SJSA1 (cell line): Measurements from ENCODE around the gene NDUFA7. TPM values are rescaled to one million over a fixed set of nuclear protein-coding genes. Genes with fewer than 3 reads are reported as not detected.

Source experiments
- DNase-seq, 2 experiments: peaks; one replicate each; pipeline ENCODE4 v3.0.0-alpha.2; 2015 to 2020; ENCODE audit warnings: low spot score in 2 of 2, low read depth in 1 of 2
- H3K27ac ChIP-seq: fragments of 250-450 bp; sonication (Bioruptor Pico); 2 replicates; pipeline ENCODE4 v1.5.1; 2020; ENCODE audit warnings: mild to moderate bottlenecking, moderate library complexity
- H3K27me3 ChIP-seq: fragments of 250-450 bp; sonication (Bioruptor Pico); replicated peaks from 2 replicates; pipeline ENCODE4 v1.5.1; 2020; ENCODE audit warnings: mild to moderate bottlenecking, moderate library complexity
- H3K36me3 ChIP-seq: fragments of 250-450 bp; sonication (Bioruptor Pico); 2 replicates; pipeline ENCODE4 v1.5.1; 2020; ENCODE audit warnings: mild to moderate bottlenecking
- H3K4me1 ChIP-seq: fragments of 250-450 bp; sonication (Bioruptor Pico); replicated peaks from 2 replicates; pipeline ENCODE4 v1.6.1; 2021; ENCODE audit warnings: mild to moderate bottlenecking
- H3K4me3 ChIP-seq: fragments of 250-450 bp; sonication (Bioruptor Pico); 2 replicates; pipeline ENCODE4 v1.5.1; 2020; ENCODE audit warnings: mild to moderate bottlenecking
- H3K9me3 ChIP-seq: fragments of 250-450 bp; sonication (Bioruptor Pico); replicated peaks from 2 replicates; pipeline ENCODE4 v1.5.1; 2020; ENCODE audit warnings: mild to moderate bottlenecking
- total RNA-seq: library from RNA; depleted of rRNA; stranded (reverse); fragments of >200 nt; shearing (Covaris generic); gene quantifications from 2 replicates; pipeline ENCODE4 v1.2.3, GENCODE V29; 2014

Gene NDUFA7
- total RNA-seq, 1 experiment from 2014 or later, result 58.1 TPM

DNA sequence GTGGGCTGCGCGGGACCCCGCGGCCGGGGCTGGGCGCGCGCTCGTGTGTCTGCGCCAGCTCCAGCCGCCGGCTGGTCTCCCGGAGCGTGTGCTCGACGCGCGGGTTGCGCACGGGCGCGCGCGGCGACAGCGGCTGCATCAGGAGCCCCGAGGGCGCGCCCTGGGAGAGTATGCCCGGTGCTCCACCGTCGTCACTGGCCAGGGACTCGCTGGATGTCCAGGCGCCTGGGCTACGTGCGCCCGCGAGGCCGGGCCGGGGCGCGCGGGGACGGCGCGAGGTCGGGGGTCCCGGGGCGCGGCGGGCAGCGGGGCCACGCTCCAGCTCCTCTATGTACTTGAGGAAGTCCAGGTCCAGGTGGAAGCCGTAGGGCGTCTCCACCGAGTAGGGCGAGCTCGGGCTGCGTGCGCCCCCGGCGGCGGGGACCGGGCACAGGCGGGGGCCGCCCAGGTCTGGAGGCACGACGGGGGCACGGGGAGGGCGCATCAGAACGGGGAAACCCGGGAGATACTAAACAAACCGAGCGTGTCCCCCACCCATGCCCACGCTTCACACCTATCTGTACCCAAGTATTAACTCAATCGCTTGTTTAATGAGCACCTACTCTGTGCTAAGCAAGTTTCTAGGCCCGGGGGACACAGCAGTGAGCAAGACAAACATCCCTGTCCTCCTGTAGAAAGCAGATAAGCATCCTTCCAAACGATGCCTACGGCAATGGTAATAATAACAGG, 14.3 kb upstream of the NDUFA7 start:
- peaks cover 39% of the 10 kb centered on the region for H3K27me3 ChIP-seq
- no peaks in the 10 kb centered on the region for H3K36me3 ChIP-seq
- H3K4me3 ChIP-seq, result peak overlapping the region; percentile 29
- DNase-seq, result no peak
- no peak overlapping the region for H3K27ac ChIP-seq
- peaks cover 22% of the 10 kb centered on the region for H3K4me1 ChIP-seq
- peaks cover 7% of the 10 kb centered on the region for H3K9me3 ChIP-seq

DNA sequence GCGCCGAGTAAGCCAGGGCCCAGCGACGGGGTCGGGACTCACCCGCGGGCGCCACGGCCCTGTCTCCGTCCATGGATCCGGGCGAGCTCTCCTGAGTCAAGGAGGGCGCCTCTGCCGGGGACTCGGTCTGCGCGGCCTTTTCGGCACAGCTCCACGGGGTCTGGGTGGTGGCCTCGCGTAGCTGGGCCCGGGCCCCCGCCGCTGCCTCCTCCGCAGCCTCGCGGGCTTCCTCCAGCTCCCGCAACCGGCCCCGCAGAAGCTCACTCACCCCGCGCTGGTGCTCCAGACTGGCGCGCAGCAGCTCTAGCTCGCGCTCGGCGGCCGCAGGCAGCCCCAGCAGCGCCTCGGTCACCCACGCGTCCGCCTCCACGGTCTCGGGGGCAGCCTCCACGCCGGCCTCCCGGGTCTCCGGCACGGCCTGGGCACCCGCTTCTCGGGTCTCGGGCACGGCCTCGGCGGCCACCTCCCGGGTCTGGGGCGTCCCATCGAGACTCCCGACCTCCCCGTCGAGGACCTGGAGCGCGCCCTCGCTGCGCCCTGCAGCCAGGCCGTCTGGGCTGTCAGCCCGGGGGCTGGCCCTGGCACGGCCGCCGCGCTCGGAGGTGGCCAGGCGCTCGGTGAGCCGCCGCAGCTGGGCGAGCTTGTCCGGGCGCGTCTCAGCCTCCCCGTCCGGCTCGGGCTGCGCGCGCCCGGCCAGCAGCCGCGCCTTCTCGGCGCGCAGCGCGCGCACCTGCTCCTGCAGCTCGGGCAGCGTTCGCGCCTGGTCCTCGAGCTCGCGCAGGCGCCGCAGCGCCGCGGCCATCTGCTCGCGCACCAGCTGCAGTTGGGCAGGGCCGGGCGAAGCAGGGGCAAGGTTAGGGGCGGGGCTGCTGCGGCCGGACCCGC, 13.5 kb upstream of the NDUFA7 start:
- Histone ChIP-seq H3K4me3 (peak overlapping the region; percentile 29), H3K9me3 (peaks cover 7% of the 10 kb centered on the region), H3K4me1 (peaks cover 22% of the 10 kb centered on the region), H3K36me3 (no peaks in the 10 kb centered on the region), H3K27me3 (peaks cover 39% of the 10 kb centered on the region), H3K27ac (no peak overlapping the region)
- DNase-seq, result no peak

DNA sequence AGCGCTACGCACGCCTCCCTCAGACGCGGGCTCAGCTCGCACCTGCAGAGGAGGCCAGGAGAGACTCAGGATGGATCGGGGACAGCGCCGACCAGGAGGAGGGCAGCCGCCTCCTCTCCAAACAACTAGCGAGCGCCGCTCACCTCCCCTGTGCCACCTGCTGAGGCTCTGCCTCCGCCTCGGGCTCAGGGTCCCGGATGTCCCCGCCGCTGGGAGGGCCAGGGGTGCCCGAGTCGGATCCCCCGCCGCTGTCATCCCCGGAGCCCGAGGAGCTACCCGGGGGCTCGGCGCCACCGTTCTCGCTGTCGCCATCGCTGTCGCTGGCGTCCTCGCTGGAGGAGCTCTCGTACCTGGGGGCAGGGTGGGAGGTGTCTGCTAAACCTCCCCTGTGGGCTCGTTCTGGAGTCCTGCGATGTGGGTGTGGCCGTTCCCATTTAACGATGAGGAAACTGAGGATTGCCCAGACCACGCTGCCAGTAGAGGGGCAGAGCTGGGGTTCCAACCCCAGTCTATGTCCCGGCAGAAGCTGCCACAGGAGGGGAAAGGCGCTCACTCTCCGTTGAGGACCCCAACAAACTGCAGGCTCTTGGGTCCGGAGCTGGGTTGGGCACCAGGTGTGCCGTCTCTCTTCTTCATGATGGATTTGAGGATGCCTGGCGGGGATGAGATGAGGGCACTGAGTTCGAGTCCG, 12.7 kb upstream of the NDUFA7 start:
- Histone ChIP-seq H3K9me3 (peaks cover 7% of the 10 kb centered on the region), H3K27me3 (peaks cover 39% of the 10 kb centered on the region), H3K36me3 (no peaks in the 10 kb centered on the region), H3K4me1 (peaks cover 22% of the 10 kb centered on the region), H3K4me3 (no peak overlapping the region), H3K27ac (no peak overlapping the region)
- DNase-seq, result no peak

DNA sequence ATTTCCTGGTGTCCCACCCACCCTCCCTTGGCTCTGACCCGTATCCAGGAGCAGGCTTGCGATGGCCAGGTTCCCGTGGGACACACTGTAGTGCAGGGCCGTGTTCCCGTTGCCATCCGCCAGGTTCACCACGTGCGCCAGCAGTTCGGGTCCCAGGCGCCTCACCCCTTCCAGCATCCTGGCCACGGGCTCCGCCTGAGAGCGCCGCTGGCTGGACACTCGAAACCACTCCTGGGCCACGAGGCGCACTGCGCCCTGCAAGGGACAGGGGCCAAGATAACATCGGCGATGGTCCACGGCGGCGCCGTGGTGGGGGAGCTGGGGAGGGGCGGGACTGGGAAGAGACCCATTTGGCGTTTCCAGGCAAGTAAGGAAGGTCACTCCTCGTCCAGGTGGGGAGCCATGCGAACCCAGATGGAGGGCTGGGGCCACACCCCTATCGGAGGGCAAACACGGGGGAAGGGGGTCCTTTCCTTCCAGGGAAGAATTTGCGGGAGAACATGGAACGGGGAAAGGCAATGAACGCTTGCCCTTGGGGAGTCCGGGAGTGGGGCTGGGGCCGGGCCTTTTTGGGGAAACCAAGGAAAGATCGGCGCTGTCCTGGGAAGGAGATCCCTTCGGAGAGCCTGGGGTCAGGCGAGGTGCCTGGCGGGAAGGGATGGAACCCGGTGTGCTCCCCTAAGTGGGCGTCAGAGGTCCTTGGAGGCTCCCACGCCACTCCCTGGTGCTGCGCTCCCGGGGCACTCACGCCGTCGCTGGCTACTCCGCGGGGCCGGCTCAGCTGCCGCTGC, 12.0 kb upstream of the NDUFA7 start:
- peaks cover 22% of the 10 kb centered on the region for H3K4me1 ChIP-seq
- no peak for DNase-seq
- no peaks in the 10 kb centered on the region for H3K36me3 ChIP-seq
- peaks cover 7% of the 10 kb centered on the region for H3K9me3 ChIP-seq
- peaks cover 39% of the 10 kb centered on the region for H3K27me3 ChIP-seq
- H3K4me3 ChIP-seq, result no peak overlapping the region
- no peak overlapping the region for H3K27ac ChIP-seq

DNA sequence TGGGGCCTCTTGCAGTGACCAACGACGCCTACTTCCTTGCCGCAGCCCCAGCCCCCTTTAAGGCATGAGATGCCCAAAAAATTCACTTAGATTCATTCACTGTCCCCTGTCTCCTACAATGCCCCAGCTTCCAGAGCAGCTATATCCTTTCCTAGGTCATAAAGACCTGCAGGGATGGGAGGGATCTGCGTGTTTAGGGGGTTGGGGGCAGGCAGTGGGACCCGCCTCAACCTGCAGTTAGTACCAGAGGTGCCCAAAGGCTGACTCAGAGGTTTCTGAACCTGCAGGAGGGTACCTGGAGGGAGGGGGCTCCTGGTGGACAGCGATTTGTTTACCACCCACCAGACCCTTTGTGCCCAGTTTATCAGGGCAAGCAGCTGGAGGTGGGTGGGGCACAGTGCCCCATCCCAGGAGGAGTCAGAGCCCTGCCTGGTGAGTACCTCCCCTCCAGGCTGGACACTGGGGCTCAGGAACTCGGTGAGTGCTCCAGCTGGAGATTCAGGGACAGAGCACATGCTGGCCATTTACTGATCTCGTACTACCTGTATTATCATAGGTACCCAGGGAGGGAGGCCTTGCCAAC, 10.2 kb upstream of the NDUFA7 start:
- peaks cover 39% of the 10 kb centered on the region for H3K27me3 ChIP-seq
- no peaks in the 10 kb centered on the region; the same call in 1 of the 2 replicates for H3K36me3 ChIP-seq
- H3K9me3 ChIP-seq, result peaks cover 7% of the 10 kb centered on the region
- H3K4me3 ChIP-seq, result no peak overlapping the region
- no peak overlapping the region for H3K27ac ChIP-seq
- no peak for DNase-seq
- peaks cover 17% of the 10 kb centered on the region for H3K4me1 ChIP-seq

DNA sequence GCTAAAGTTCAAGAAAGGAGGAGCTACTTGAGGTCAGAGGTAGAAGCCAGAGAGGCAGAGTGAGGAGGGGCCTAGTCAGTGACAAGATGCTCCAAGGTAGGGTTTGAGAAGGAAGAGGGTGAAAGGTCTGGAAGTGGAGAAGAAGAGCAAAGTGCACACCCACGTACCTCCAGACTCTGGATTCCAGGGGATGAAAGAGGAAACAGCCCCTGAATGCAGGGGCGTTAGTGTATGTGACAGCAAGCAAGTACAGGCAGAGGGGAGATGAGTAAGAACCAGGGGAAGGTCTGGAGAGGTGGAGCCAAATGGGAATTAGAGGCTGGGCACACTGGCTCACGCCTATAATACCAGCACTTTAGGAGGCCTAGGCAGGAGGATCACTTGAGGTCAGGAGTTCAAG, 8.8 kb upstream of the NDUFA7 start:
- Histone ChIP-seq H3K36me3 (no peaks in the 10 kb centered on the region; the same call in 1 of the 2 replicates), H3K9me3 (peaks cover 7% of the 10 kb centered on the region), H3K27me3 (peaks cover 27% of the 10 kb centered on the region), H3K27ac (no peak overlapping the region), H3K4me1 (peaks cover 9% of the 10 kb centered on the region), H3K4me3 (no peak overlapping the region)
- no peak for DNase-seq

DNA sequence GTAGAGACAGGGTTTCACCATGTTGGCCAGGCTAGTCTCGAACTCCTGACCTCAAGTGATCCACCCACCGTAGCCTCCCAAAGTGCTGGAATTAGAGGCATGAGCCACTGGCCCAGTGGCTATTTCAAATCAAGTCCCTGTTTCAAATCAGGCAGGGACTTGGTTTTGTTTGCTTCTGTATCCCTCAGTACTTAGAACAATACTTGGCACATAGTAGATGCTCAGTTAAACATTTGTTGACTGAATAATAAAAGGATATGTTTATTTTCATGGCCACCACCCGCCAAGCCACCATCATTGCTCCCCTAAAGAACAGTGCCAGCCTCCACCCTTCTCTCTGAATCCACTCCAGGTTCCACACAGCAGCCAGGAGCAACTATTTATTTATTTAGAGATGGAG, 4.3 kb upstream of the NDUFA7 start:
- peaks cover 14% of the 10 kb centered on the region for H3K4me1 ChIP-seq
- H3K4me3 ChIP-seq, result no peak overlapping the region
- H3K9me3 ChIP-seq, result peaks cover 3% of the 10 kb centered on the region; the same call in 1 of the 2 replicates
- DNase-seq, result peak in 1 of 2 experiments; percentile 39
- H3K27me3 ChIP-seq, result no peaks in the 10 kb centered on the region
- no peak overlapping the region for H3K27ac ChIP-seq
- H3K36me3 ChIP-seq, result peaks cover 36% of the 10 kb centered on the region

DNA sequence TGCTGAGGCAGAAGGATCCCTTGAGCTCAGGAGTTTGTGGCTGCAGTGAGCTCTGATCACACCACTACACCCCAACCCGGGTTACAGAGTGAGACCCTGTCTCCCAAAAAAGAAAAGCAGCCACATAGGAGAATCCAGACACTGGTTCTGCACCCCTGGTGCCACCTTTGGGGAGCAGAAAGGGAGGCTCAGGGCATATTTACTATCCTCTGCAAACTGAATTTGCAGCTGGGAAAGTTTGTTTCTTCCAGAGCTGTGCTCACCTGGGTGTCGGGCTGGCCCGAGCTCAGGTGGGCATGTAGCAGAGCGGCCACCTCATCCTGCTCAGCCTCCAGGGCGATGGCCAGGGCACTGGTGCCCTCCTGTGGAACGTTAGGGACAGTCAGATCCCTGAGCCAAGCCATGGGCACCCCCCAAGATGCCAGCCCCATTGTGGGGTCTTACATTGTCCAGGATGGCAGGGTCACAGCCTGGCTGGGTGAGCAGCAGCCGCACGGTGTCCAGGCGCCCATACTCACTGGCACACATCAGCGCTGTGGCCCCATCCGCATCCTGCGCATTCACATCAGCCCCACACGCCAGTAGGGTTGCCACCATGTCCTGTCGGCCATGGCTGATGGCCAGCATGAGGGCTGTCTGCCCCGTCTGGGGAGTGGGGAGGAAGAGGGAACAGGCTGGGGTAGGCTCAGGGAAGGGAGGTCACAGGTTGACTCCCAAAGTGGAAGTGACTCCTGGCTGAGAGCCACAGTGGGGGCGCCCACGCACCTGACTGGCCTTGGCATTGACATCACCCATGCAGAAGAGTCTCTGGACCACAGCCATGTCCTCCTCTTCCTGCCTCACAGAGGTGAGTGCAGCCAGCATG, 3.2 kb upstream of the NDUFA7 start:
- Histone ChIP-seq H3K4me1 (peaks cover 21% of the 10 kb centered on the region), H3K4me3 (no peak overlapping the region), H3K36me3 (peaks cover 36% of the 10 kb centered on the region), H3K27ac (no peak overlapping the region), H3K9me3 (peaks cover 3% of the 10 kb centered on the region; the same call in 1 of the 2 replicates), H3K27me3 (no peaks in the 10 kb centered on the region)
- no peak for DNase-seq

DNA sequence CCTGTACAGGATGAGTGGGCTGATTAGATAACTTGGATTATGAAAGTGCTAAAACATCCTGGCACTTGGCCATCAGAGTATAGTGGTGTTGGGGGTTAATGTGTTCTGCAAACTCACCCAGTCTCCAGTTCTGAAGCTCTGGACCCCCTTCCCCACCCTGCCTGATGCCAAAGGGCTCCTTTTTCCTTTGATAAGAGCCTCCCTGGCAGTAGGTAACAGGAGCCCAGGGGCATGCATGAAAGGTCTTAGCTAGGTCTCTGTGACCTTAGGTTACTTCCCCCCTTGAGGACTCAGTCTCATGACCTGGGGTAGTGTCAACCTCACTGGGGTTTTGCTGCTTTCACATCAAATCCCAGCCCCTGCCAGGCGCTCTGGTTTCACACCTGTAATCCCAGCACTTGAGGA, 2.6 kb upstream of the NDUFA7 start:
- Histone ChIP-seq H3K27me3 (no peaks in the 10 kb centered on the region), H3K4me1 (peaks cover 21% of the 10 kb centered on the region), H3K27ac (no peak overlapping the region), H3K4me3 (no peak overlapping the region), H3K9me3 (peaks cover 3% of the 10 kb centered on the region; the same call in 1 of the 2 replicates), H3K36me3 (peaks cover 36% of the 10 kb centered on the region)
- no peak for DNase-seq

DNA sequence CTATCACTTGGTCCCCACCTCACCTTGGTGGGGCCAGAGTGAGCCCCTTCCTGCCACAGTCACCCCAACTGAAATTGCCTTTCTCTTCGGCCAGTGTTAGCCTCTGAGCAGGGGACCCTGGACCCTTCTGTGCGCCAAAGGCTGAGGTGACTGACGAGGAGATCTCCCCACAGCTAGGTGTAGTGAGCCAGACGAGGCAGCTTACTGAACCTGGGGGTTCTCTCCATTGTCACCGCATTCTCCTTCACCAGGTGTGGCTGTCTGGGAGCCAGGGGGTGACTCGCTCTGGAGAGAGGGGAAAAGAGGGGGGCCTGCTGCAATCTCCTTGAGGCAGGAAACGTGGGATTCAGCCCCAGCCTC, 1.4 kb upstream of the NDUFA7 start:
- no peaks in the 10 kb centered on the region for H3K27me3 ChIP-seq
- peaks cover 3% of the 10 kb centered on the region; the same call in 1 of the 2 replicates for H3K9me3 ChIP-seq
- H3K36me3 ChIP-seq, result peaks cover 42% of the 10 kb centered on the region
- H3K27ac ChIP-seq, result no peak overlapping the region
- peaks cover 21% of the 10 kb centered on the region for H3K4me1 ChIP-seq
- DNase-seq, result no peak
- H3K4me3 ChIP-seq, result peak overlapping the region; percentile 72

DNA sequence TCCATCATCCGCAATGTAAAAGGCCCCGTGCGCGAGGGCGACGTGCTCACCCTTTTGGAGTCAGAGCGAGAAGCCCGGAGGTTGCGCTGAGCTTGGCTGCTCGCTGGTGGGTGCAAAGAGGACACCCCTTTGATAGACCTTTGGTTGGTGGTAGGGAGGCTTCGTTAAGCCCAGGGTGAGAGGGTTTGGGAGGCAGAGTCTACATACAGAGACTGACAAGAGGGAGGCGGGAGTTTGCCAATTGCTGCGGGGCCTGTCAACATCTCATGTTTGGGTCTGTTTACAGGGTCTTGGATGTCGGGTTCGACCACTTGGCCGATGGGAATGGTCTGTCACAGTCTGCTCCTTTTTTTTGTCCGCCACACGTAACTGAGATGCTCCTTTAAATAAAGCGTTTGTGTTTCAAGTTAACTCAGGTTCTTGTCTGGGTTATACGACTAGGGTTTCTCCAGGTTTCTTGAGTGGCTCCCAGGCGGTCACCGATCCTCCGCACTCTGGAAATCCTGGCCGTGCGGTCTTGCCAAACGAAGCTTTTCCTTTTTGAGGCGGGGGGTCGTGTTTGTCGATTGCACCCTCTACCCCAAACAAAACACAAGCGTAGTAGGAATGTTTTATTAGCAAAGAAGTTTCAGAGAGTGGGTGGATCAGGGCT, 937 bp upstream of the NDUFA7 start:
- peak overlapping the region; percentile 74 for H3K27ac ChIP-seq

More for the DNA sequence above, 937 bp upstream of the NDUFA7 start:
- H3K4me3 ChIP-seq, result peak overlapping the region; percentile 72
- no peaks in the 10 kb centered on the region for H3K27me3 ChIP-seq
- peaks cover 21% of the 10 kb centered on the region for H3K4me1 ChIP-seq
- DNase-seq, result no peak
- H3K36me3 ChIP-seq, result peaks cover 45% of the 10 kb centered on the region
- peaks cover 3% of the 10 kb centered on the region; the same call in 1 of the 2 replicates for H3K9me3 ChIP-seq
